IPS-18c (cell line): ENCODE measurements around the gene PHF19.

Source experiments
- H3K4me3 ChIP-seq: 2 replicates; pipeline ENCODE4 v1.7.0; 2013; ENCODE audit warnings: low read depth, mild to moderate bottlenecking, low read length, moderate library complexity; ENCODE audit not compliant: insufficient read depth
- H3K9me3 ChIP-seq: one replicate; pipeline ENCODE4 v1.6.1; 2013; ENCODE audit warnings: mild to moderate bottlenecking, low read length, moderate library complexity; ENCODE audit not compliant: control insufficient read depth, insufficient read depth

PHF19 gene

GRCh38 chr9:120807607-120808379 is 69.2 kb downstream of the PHF19 start:
- Histone ChIP-seq H3K4me3 (no peak overlapping the region), H3K9me3 (peaks cover 4% of the 10 kb centered on the region)
